SU-DHL-6 (cell line): ENCODE measurements around the gene ABCC4.

Source experiments
- EZH2phosphoT487 ChIP-seq: fragments of 200-600 bp; sonication (generic), shearing (Covaris generic); conservative IDR thresholded peaks from 2 replicates; pipeline ENCODE4 v1.6.1; 2018; ENCODE audit warnings: mild to moderate bottlenecking, antibody characterized with exemption, low read length, moderate library complexity, mixed read lengths
- TF ChIP-seq, protein P1 (sequence below): fragments of 200-600 bp; sonication (generic); IDR thresholded peaks from one replicate; pipeline ENCODE4 v1.5.1; 2017; ENCODE audit warnings: antibody characterized with exemption, mild to moderate bottlenecking, low read length, moderate library complexity; ENCODE audit not compliant: insufficient read depth, poor library complexity, severe bottlenecking

DNA sequence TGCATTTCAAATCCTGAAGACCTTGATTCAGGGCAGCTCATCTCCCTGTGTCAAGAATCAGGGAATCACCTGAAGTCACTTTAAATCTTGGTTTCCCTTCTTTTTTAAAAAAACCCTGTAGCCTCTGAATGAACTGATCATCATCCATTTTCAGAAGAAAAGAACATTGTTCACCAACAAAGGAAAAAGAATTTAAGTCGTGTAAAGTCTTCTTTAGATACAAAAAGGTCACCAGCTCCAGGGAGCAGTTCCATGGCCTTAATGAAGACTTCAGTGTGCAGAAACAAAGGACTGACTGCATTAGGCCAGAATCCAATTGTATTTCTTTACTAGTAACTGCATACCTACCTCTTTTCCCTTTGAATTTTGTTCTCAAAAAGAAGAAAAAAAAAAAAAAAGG, 245.0 kb downstream of the ABCC4 start:
- TF ChIP-seq, protein P1, sequence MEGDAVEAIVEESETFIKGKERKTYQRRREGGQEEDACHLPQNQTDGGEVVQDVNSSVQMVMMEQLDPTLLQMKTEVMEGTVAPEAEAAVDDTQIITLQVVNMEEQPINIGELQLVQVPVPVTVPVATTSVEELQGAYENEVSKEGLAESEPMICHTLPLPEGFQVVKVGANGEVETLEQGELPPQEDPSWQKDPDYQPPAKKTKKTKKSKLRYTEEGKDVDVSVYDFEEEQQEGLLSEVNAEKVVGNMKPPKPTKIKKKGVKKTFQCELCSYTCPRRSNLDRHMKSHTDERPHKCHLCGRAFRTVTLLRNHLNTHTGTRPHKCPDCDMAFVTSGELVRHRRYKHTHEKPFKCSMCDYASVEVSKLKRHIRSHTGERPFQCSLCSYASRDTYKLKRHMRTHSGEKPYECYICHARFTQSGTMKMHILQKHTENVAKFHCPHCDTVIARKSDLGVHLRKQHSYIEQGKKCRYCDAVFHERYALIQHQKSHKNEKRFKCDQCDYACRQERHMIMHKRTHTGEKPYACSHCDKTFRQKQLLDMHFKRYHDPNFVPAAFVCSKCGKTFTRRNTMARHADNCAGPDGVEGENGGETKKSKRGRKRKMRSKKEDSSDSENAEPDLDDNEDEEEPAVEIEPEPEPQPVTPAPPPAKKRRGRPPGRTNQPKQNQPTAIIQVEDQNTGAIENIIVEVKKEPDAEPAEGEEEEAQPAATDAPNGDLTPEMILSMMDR, result no peak
- no peak for TF ChIP-seq EZH2phosphoT487
